Sigmoid colon (tissue), 7 donors: Measurements from ENCODE around the gene RPL22. TPM values are rescaled to one million over a fixed set of nuclear protein-coding genes. Genes with fewer than 3 reads are reported as not detected.

Experiments
- DNase-seq: peaks from one replicate; pipeline ENCODE4 v3.0.0-alpha.2; 2019
- H3K27ac ChIP-seq, 4 donors: fragments of 200-600 bp; sonication (generic); one replicate each; pipeline ENCODE4 v1.5.1; 2016 to 2019; ENCODE audit warnings: mild to moderate bottlenecking in 1 of 4
- H3K27me3 ChIP-seq, 3 donors: fragments of 200-600 bp; sonication (generic); one replicate each; pipeline ENCODE4 v1.5.1; 2019; ENCODE audit warnings: mild to moderate bottlenecking in 1 of 3
- H3K36me3 ChIP-seq, 4 donors: fragments of 200-600 bp; sonication (generic); one replicate each; pipeline ENCODE4 v1.5.1; 2016 to 2019
- H3K4me1 ChIP-seq, 4 donors: fragments of 200-600 bp; sonication (generic); one replicate each; pipeline ENCODE4 v1.5.1; 2017 to 2019
- H3K4me3 ChIP-seq, 4 donors: fragments of 200-600 bp; sonication (generic); one replicate each; pipeline ENCODE4 v1.5.1; 2017 to 2019; ENCODE audit warnings: mild to moderate bottlenecking in 2 of 4, moderate library complexity in 1 of 4
- H3K9me3 ChIP-seq, 4 donors: fragments of 200-600 bp in 3 of 4; sonication (generic) in 3 of 4; one replicate each; pipeline versions ENCODE4 v1.5.1 to v1.6.1; 2013 to 2019
- CTCF ChIP-seq, 4 experiments: fragments of 450-650 bp in 3 of 4; fragments of 200-600 bp in 1 of 4; IDR thresholded peaks; one replicate each; pipeline ENCODE4 v1.5.1; 2016 to 2019; ENCODE audit warnings: antibody characterized with exemption in 4 of 4, mild to moderate bottlenecking in 3 of 4, moderate library complexity in 2 of 4
- EP300 ChIP-seq, 4 donors: sonication (generic); formaldehyde crosslinking; IDR thresholded peaks; one replicate each; pipeline ENCODE4 v1.6.1; 2017; ENCODE audit warnings: antibody characterized with exemption in 4 of 4
- POLR2A ChIP-seq, 2 donors: fragments of 450-650 bp; IDR thresholded peaks; one replicate each; pipeline ENCODE4 v1.6.1; 2016; ENCODE audit warnings: antibody characterized with exemption in 2 of 2, mild to moderate bottlenecking in 2 of 2, moderate library complexity in 2 of 2
- POLR2AphosphoS5 ChIP-seq, 4 donors: sonication (generic); formaldehyde crosslinking; IDR thresholded peaks; one replicate each; pipeline ENCODE4 v1.6.1; 2017; ENCODE audit warnings: antibody characterized with exemption in 4 of 4
- WGBS, 2 donors: extraction: QIAGEN DNeasy Blood & Tissue Kit; methylation state at CpG; one replicate each; pipeline ENCODE4 v1.1.7; 2013; 5-methylcytosine and 5-hydroxymethylcytosine counted together
- intact Hi-C: fragments of 100-400 bp; cut with DNase I; formaldehyde crosslinking; loops from one replicate; pipeline ENCODE4 v1.15.1; 2023
- polyA plus RNA-seq, 3 donors: library from polyadenylated mRNA; stranded (reverse); fragments of 200-250 nt; gene quantifications; one replicate each; pipeline ENCODE4 v1.2.3, GENCODE V29; 2013
- total RNA-seq, 4 donors: library from RNA; depleted of rRNA; stranded (reverse); fragments of >200 nt; gene quantifications; one replicate each; pipeline ENCODE4 v1.1.0, GENCODE V29; 2016
- donor health status: healthy with polysubstance abuse.
- donor health status: Bipolar disorder and iron deficiency.
- donor health status: healthy.

Gene RPL22
- total and polyA plus RNA-seq, 7 donors: 166 to 443 (median 267) TPM

- no peak overlapping the region for H3K4me3 ChIP-seq
- H3K9me3 ChIP-seq: no peaks in the 10 kb centered on the region
- no peaks in the 10 kb centered on the region for H3K36me3 ChIP-seq
- 72 to 78% methylated on average over 18 of the region's 18 CpGs for WGBS, 2 donors
- TF ChIP-seq CTCF (IDR thresholded peaks at IDR 0.05) (no peak), POLR2A (IDR thresholded peaks at IDR 0.05) (no peak), EP300 (IDR thresholded peaks at IDR 0.05) (no peak), POLR2AphosphoS5 (IDR thresholded peaks at IDR 0.05) (no peak)
- intact Hi-C loops: no loop called here
- DNase-seq: no peak
- H3K27me3 ChIP-seq: peaks cover 21 to 78% (median 52%) of the 10 kb centered on the region in 3 donors
- H3K4me1 ChIP-seq: peaks cover 0 to 30% (median 28%) of the 10 kb centered on the region in 4 donors
- no peak overlapping the region for H3K27ac ChIP-seq
Measured at GRCh38 chr1:6177681-6178380, 21.6 kb downstream of the RPL22 start.

- WGBS, 2 donors: 77% methylated on average over 5 of the region's 5 CpGs
- intact Hi-C loops: no loop called here
- Histone ChIP-seq H3K27ac (no peak overlapping the region), H3K4me1 (peaks cover 0 to 30% (median 28%) of the 10 kb centered on the region in 4 donors), H3K36me3 (no peaks in the 10 kb centered on the region), H3K9me3 (no peaks in the 10 kb centered on the region), H3K4me3 (no peak overlapping the region), H3K27me3 (peaks cover 21 to 89% (median 56%) of the 10 kb centered on the region in 3 donors)
- no peak for TF ChIP-seq CTCF (IDR thresholded peaks at IDR 0.05)
- TF ChIP-seq POLR2A (IDR thresholded peaks at IDR 0.05): no peak
- TF ChIP-seq POLR2AphosphoS5 (IDR thresholded peaks at IDR 0.05): no peak
- no peak for TF ChIP-seq EP300 (IDR thresholded peaks at IDR 0.05)
- DNase-seq: no peak
Measured at GRCh38 chr1:6176779-6177178, 22.6 kb downstream of the RPL22 start.

GRCh38 chr1:6175411-6175828 is 24.0 kb downstream of the RPL22 start:
- Histone ChIP-seq H3K4me3 (no peak overlapping the region), H3K27ac (no peak overlapping the region), H3K4me1 (peaks cover 0 to 18% (median 18%) of the 10 kb centered on the region in 4 donors), H3K36me3 (no peaks in the 10 kb centered on the region), H3K27me3 (peaks cover 21 to 93% (median 56%) of the 10 kb centered on the region in 3 donors), H3K9me3 (no peaks in the 10 kb centered on the region)
- 85 to 95% methylated on average over 6 of the region's 6 CpGs for WGBS, 2 donors
- no peak for DNase-seq
- intact Hi-C loops: no loop called here
- TF ChIP-seq POLR2A (IDR thresholded peaks at IDR 0.05): no peak
- no peak for TF ChIP-seq CTCF (IDR thresholded peaks at IDR 0.05)
- no peak for TF ChIP-seq POLR2AphosphoS5 (IDR thresholded peaks at IDR 0.05)
- no peak for TF ChIP-seq EP300 (IDR thresholded peaks at IDR 0.05)

- 85 to 98% methylated on average over 5 of the region's 5 CpGs for WGBS, 2 donors
- DNase-seq: no peak
Measured at GRCh38 chr1:6174621-6175410, 24.6 kb downstream of the RPL22 start.

More at GRCh38 chr1:6174621-6175410, 24.6 kb downstream of the RPL22 start:
- Histone ChIP-seq H3K4me1 (peaks cover 0 to 13% (median 12%) of the 10 kb centered on the region in 4 donors), H3K36me3 (no peaks in the 10 kb centered on the region), H3K27ac (no peak overlapping the region), H3K4me3 (no peak overlapping the region), H3K9me3 (no peaks in the 10 kb centered on the region), H3K27me3 (peaks cover 21 to 93% (median 56%) of the 10 kb centered on the region in 3 donors)
- TF ChIP-seq EP300 (IDR thresholded peaks at IDR 0.05) (no peak), POLR2AphosphoS5 (IDR thresholded peaks at IDR 0.05) (no peak), CTCF (IDR thresholded peaks at IDR 0.05) (no peak), POLR2A (IDR thresholded peaks at IDR 0.05) (no peak)
- intact Hi-C loops: no loop called here
